Measurements from ENCODE around the gene UBA3.

UBA3 gene

GRCh38 chr3:69005071-69005790 lies 74.9 kb downstream of the UBA3 start:
- Histone ChIP-seq H3K9ac (ENCODE audit: low read depth, low read length, poor library complexity, severe bottlenecking) (no peak overlapping the region), H3K9me2 (replicated peaks; ENCODE audit: low read depth, low read length) (no peaks in the 10 kb centered on the region), H3K4me1 (ENCODE audit: insufficient read depth, low read length, poor library complexity, severe bottlenecking) (peaks cover 5% of the 10 kb centered on the region), H3F3A (ENCODE audit: low read depth) (no peaks in the 10 kb centered on the region), H3K4me2 (ENCODE audit: low read depth, low read length, poor library complexity, severe bottlenecking) (no peak overlapping the region), H3K9me3 (ENCODE audit: insufficient read depth, low read depth, low read length) (no peaks in the 10 kb centered on the region), H3K79me2 (ENCODE audit: insufficient read depth, low read length) (no peaks in the 10 kb centered on the region), H4K20me1 (ENCODE audit: insufficient read depth, low read length, poor library complexity, severe bottlenecking) (no peaks in the 10 kb centered on the region), H3K27me3 (ENCODE audit: insufficient read depth, low read length, poor library complexity, severe bottlenecking) (no peaks in the 10 kb centered on the region), H3K36me3 (ENCODE audit: insufficient read depth, low read length) (peaks cover 12% of the 10 kb centered on the region; the same call in 1 of the 2 replicates), H2AFZ (ENCODE audit: low read length) (no peak overlapping the region), H3K4me3 (ENCODE audit: low read length, poor library complexity, severe bottlenecking) (no peak overlapping the region)
- TF ChIP-seq EZH2phosphoT487 (IDR thresholded peaks at IDR 0.05; ENCODE audit: borderline replicate concordance): no peak
- no peak for TF ChIP-seq CTCF (conservative IDR thresholded peaks at IDR 0.05; ENCODE audit: low read length)
